IPS-20b (cell line): ENCODE results near the gene CXCR6.

Source experiments
- H3K27ac ChIP-seq: one replicate; pipeline ENCODE4 v1.5.1; 2013; ENCODE audit warnings: low read length
- H3K27me3 ChIP-seq: 2 replicates; pipeline ENCODE4 v1.6.1; 2013; ENCODE audit warnings: mild to moderate bottlenecking, low read length, inconsistent platforms; ENCODE audit not compliant: insufficient read depth
- H3K36me3 ChIP-seq: 2 replicates; pipeline ENCODE4 v1.6.1; 2013; ENCODE audit warnings: low read depth, mild to moderate bottlenecking, inconsistent platforms, low read length, moderate library complexity; ENCODE audit not compliant: insufficient read depth
- H3K4me1 ChIP-seq: 2 replicates; pipeline ENCODE4 v1.6.1; 2013; ENCODE audit warnings: mild to moderate bottlenecking, control low read depth, inconsistent platforms, low read length, moderate library complexity; ENCODE audit not compliant: insufficient read depth
- H3K4me3 ChIP-seq: 2 replicates; pipeline ENCODE4 v1.5.1; 2013; ENCODE audit warnings: mild to moderate bottlenecking, low read length, inconsistent platforms
- H3K9ac ChIP-seq: 2 replicates; pipeline ENCODE4 v1.6.1; 2013; ENCODE audit warnings: low read depth, mild to moderate bottlenecking, inconsistent platforms, low read length, moderate library complexity
- H3K9me3 ChIP-seq: 2 replicates; pipeline ENCODE4 v1.6.1; 2013; ENCODE audit warnings: mild to moderate bottlenecking, low read depth, low read length, inconsistent platforms; ENCODE audit not compliant: insufficient read depth

The CXCR6 gene

GRCh38 chr3:45987368-45988291, 44.4 kb downstream of the CXCR6 start:
- H3K4me3 ChIP-seq = no peak overlapping the region
- H3K27ac ChIP-seq = no peak overlapping the region
- peaks cover 5% of the 10 kb centered on the region for H3K4me1 ChIP-seq
- no peaks in the 10 kb centered on the region for H3K27me3 ChIP-seq
- H3K9me3 ChIP-seq = no peaks in the 10 kb centered on the region
- H3K36me3 ChIP-seq = peaks cover 26% of the 10 kb centered on the region
- no peak overlapping the region for H3K9ac ChIP-seq

- H3K9me3 ChIP-seq = no peaks in the 10 kb centered on the region
- H3K4me1 ChIP-seq = peaks cover 10% of the 10 kb centered on the region
- H3K27me3 ChIP-seq = no peaks in the 10 kb centered on the region
- no peak overlapping the region for H3K9ac ChIP-seq
- H3K36me3 ChIP-seq = peaks cover 19% of the 10 kb centered on the region
- H3K27ac ChIP-seq = no peak overlapping the region
- H3K4me3 ChIP-seq = no peak overlapping the region
Measured at GRCh38 chr3:45988362-45988761, 45.1 kb downstream of the CXCR6 start.

- no peak overlapping the region for H3K27ac ChIP-seq
- no peaks in the 10 kb centered on the region for H3K27me3 ChIP-seq
- H3K9me3 ChIP-seq = no peaks in the 10 kb centered on the region
- no peak overlapping the region for H3K4me3 ChIP-seq
- H3K36me3 ChIP-seq = peaks cover 14% of the 10 kb centered on the region
- H3K9ac ChIP-seq = no peak overlapping the region
- H3K4me1 ChIP-seq = peaks cover 10% of the 10 kb centered on the region
Measured at GRCh38 chr3:45988804-45989203, 45.5 kb downstream of the CXCR6 start.

- Histone ChIP-seq H3K4me1 (peaks cover 10% of the 10 kb centered on the region), H3K9ac (no peak overlapping the region), H3K4me3 (no peak overlapping the region), H3K27ac (no peak overlapping the region), H3K36me3 (0 out of 2 replicates have a peak, but pooled peaks cover under 1% of the 10 kb centered on the region), H3K9me3 (no peaks in the 10 kb centered on the region), H3K27me3 (no peaks in the 10 kb centered on the region)
Measured at GRCh38 chr3:45990181-45990580, 46.9 kb downstream of the CXCR6 start.

- H3K9ac ChIP-seq = no peak overlapping the region
- H3K4me3 ChIP-seq = no peak overlapping the region
- H3K9me3 ChIP-seq = no peaks in the 10 kb centered on the region
- H3K27me3 ChIP-seq = peaks cover 6% of the 10 kb centered on the region
- H3K4me1 ChIP-seq = peaks cover 10% of the 10 kb centered on the region
- no peak overlapping the region for H3K27ac ChIP-seq
- H3K36me3 ChIP-seq = no peaks in the 10 kb centered on the region
Measured at GRCh38 chr3:45991341-45991740, 48.1 kb downstream of the CXCR6 start.

GRCh38 chr3:45992133-45992729, 49.0 kb downstream of the CXCR6 start:
- Histone ChIP-seq H3K9me3 (no peaks in the 10 kb centered on the region), H3K9ac (no peak overlapping the region), H3K4me3 (no peak overlapping the region), H3K4me1 (peaks cover 10% of the 10 kb centered on the region), H3K27ac (no peak overlapping the region), H3K27me3 (peaks cover 14% of the 10 kb centered on the region), H3K36me3 (no peaks in the 10 kb centered on the region)

GRCh38 chr3:45992821-45993221, 49.6 kb downstream of the CXCR6 start:
- Histone ChIP-seq H3K27me3 (peaks cover 14% of the 10 kb centered on the region), H3K36me3 (no peaks in the 10 kb centered on the region), H3K9ac (no peak overlapping the region), H3K4me3 (no peak overlapping the region), H3K27ac (no peak overlapping the region), H3K9me3 (no peaks in the 10 kb centered on the region), H3K4me1 (peaks cover 10% of the 10 kb centered on the region)

- Histone ChIP-seq H3K27me3 (peaks cover 14% of the 10 kb centered on the region), H3K27ac (no peak overlapping the region), H3K4me1 (peaks cover 10% of the 10 kb centered on the region), H3K4me3 (peak overlapping the region; percentile 20; the same call in 1 of the 2 replicates), H3K36me3 (no peaks in the 10 kb centered on the region), H3K9me3 (no peaks in the 10 kb centered on the region), H3K9ac (no peak overlapping the region)
Measured at GRCh38 chr3:45993421-45994027, 50.3 kb downstream of the CXCR6 start.

- H3K27ac ChIP-seq = no peak overlapping the region
- H3K4me1 ChIP-seq = peaks cover 10% of the 10 kb centered on the region
- H3K9me3 ChIP-seq = no peaks in the 10 kb centered on the region
- H3K4me3 ChIP-seq = peak overlapping the region; percentile 77
- no peaks in the 10 kb centered on the region for H3K36me3 ChIP-seq
- peak overlapping the region; percentile 73; the same call in 1 of the 2 replicates for H3K9ac ChIP-seq
- peaks cover 14% of the 10 kb centered on the region for H3K27me3 ChIP-seq
Measured at GRCh38 chr3:45994419-45995235, 51.4 kb downstream of the CXCR6 start.

- Histone ChIP-seq H3K9me3 (no peaks in the 10 kb centered on the region), H3K4me3 (peak within 1 kb of the TSS; percentile 77), H3K27me3 (peaks cover 14% of the 10 kb centered on the region), H3K9ac (peak within 1 kb of the TSS; percentile 73; the same call in 1 of the 2 replicates), H3K36me3 (no peaks in the 10 kb centered on the region), H3K27ac (no peak within 1 kb of the TSS), H3K4me1 (peaks cover 10% of the 10 kb centered on the region)
Measured at GRCh38 chr3:45995236-45996192, 52.2 kb downstream of the CXCR6 start, which contains the start of gene FYCO1. Gene FYCO1, minus strand, starts transcription at chr3:45995824. Its CDS starts 10,914 bp downstream, at chr3:45984910.
